Adrenal gland (tissue), 5 donors: ENCODE data around the gene ZNF225.

ENCODE experiments used
- POLR2A ChIP-seq, 2 donors: fragments of 450-650 bp; IDR thresholded peaks; one replicate each; pipeline ENCODE4 v1.6.1; 2017; ENCODE audit warnings: antibody characterized with exemption in 2 of 2, mild to moderate bottlenecking in 2 of 2, moderate library complexity in 1 of 2
- TF ChIP-seq, protein P1 (sequence below), 6 experiments: fragments of 450-650 bp in 4 of 6; fragments of 200-600 bp in 2 of 6; sonication (generic) in 1 of 6; IDR thresholded peaks; 1 replicate in 5 of 6; 2 replicates in 1 of 6; pipeline versions ENCODE4 v1.5.1 to v1.8.0; 2016 to 2021; ENCODE audit warnings: antibody characterized with exemption in 6 of 6, mild to moderate bottlenecking in 2 of 6, moderate library complexity in 1 of 6
- donor health status: DM: no; HTN: no; CAD: no.

DNA sequence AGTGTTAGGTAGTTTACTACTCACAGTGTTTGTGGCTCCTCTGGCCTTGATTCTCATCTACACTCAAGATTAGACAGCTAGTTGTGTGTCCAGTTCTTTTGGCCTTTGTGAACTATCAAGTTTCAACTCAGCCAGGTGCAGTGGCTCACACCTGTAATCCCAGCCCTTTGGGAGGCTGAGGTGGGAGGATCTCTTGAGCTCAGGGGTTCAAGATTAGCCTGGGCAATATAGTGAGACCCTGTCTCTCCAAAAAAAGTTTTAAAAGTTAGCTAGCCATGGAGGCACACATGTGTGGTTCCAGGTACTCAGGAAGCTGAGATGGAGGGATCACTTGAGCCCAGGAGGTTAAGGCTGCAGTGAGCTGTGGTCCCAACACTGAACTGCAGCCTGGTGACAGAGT lies 67.8 kb downstream of the ZNF225 start:
- TF ChIP-seq, protein P1, sequence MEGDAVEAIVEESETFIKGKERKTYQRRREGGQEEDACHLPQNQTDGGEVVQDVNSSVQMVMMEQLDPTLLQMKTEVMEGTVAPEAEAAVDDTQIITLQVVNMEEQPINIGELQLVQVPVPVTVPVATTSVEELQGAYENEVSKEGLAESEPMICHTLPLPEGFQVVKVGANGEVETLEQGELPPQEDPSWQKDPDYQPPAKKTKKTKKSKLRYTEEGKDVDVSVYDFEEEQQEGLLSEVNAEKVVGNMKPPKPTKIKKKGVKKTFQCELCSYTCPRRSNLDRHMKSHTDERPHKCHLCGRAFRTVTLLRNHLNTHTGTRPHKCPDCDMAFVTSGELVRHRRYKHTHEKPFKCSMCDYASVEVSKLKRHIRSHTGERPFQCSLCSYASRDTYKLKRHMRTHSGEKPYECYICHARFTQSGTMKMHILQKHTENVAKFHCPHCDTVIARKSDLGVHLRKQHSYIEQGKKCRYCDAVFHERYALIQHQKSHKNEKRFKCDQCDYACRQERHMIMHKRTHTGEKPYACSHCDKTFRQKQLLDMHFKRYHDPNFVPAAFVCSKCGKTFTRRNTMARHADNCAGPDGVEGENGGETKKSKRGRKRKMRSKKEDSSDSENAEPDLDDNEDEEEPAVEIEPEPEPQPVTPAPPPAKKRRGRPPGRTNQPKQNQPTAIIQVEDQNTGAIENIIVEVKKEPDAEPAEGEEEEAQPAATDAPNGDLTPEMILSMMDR (IDR thresholded peaks at IDR 0.05): no peak
- no peak for TF ChIP-seq POLR2A (IDR thresholded peaks at IDR 0.05)
